ENCODE measurements around the gene ULK4.

Gene ULK4

GRCh38 chr3:41244620-41245336 is 717.1 kb downstream of the ULK4 start:
- no peak for DNase-seq

GRCh38 chr3:41243183-41243582 is 718.7 kb downstream of the ULK4 start:
- no peak for DNase-seq

GRCh38 chr3:41241800-41242571 is 719.9 kb downstream of the ULK4 start:
- no peak for DNase-seq

GRCh38 chr3:41241161-41241560 is 720.7 kb downstream of the ULK4 start:
- no peak for DNase-seq

GRCh38 chr3:41239587-41239986 is 722.3 kb downstream of the ULK4 start:
- DNase-seq: no peak

GRCh38 chr3:41237907-41238306 is 724.0 kb downstream of the ULK4 start:
- DNase-seq: no peak

GRCh38 chr3:41236228-41236627 is 725.7 kb downstream of the ULK4 start:
- no peak for DNase-seq

- no peak for DNase-seq
These were observed 726.8 kb downstream of the ULK4 start for GRCh38 chr3:41234823-41235721.

GRCh38 chr3:41224120-41224806 is 737.6 kb downstream of the ULK4 start:
- DNase-seq: no peak

GRCh38 chr3:41223691-41224090 is 738.2 kb downstream of the ULK4 start:
- no peak for DNase-seq

- DNase-seq: no peak
These were observed 738.8 kb downstream of the ULK4 start for GRCh38 chr3:41223078-41223477.

GRCh38 chr3:41222501-41222900 is 739.4 kb downstream of the ULK4 start:
- DNase-seq: no peak

GRCh38 chr3:41222012-41222411 is 739.9 kb downstream of the ULK4 start:
- DNase-seq: no peak

- no peak for DNase-seq
These were observed 740.8 kb downstream of the ULK4 start for GRCh38 chr3:41220906-41221677.

- DNase-seq: no peak
These were observed 742.5 kb downstream of the ULK4 start for GRCh38 chr3:41219424-41219823.

- no peak for DNase-seq
These were observed 744.9 kb downstream of the ULK4 start for GRCh38 chr3:41216993-41217392.

GRCh38 chr3:41216422-41216821 is 745.5 kb downstream of the ULK4 start:
- no peak for DNase-seq

GRCh38 chr3:41213588-41213987 is 748.3 kb downstream of the ULK4 start:
- DNase-seq: no peak

GRCh38 chr3:41212088-41212487 is 749.8 kb downstream of the ULK4 start:
- DNase-seq: no peak

GRCh38 chr3:41210966-41211365 is 750.9 kb downstream of the ULK4 start:
- DNase-seq: no peak

GRCh38 chr3:41209646-41210045 is 752.3 kb downstream of the ULK4 start:
- DNase-seq: no peak

Measured in CD4-positive, alpha-beta T cell treated with Interleukin-17A for 4 hours (primary cell).